GM18511 (cell line): ENCODE results near the gene ST3GAL2.
"Not testable (repeated sequence)": the region's sequence is repeated elsewhere in the genome, so short reads cannot be mapped to it uniquely, and the experiment has no call there.

Experiments
- ATAC-seq: cut with Tn5 transposase; IDR thresholded peaks from one replicate; pipeline ENCODE4 v1.9.1; 2021; ENCODE audit warnings: mild to moderate bottlenecking, moderate library complexity; ENCODE audit not compliant: unreplicated experiment

ST3GAL2 gene

GRCh38 chr16:70349783-70350182 lies 89.1 kb downstream of the ST3GAL2 start:
- no peak for ATAC-seq

GRCh38 chr16:70348991-70349390 lies 89.9 kb downstream of the ST3GAL2 start:
- no peak for ATAC-seq

GRCh38 chr16:70345840-70346239 lies 93.1 kb downstream of the ST3GAL2 start:
- no peak for ATAC-seq

GRCh38 chr16:70342016-70342415 lies 96.9 kb downstream of the ST3GAL2 start:
- ATAC-seq, result no peak

- ATAC-seq, result no peak
Measured at GRCh38 chr16:70341600-70341999, 97.3 kb downstream of the ST3GAL2 start.

- no peak for ATAC-seq
Measured at GRCh38 chr16:70337814-70338213, 101.1 kb downstream of the ST3GAL2 start.

- ATAC-seq, result not testable (repeated sequence)
Measured at GRCh38 chr16:70332728-70333127, 106.2 kb downstream of the ST3GAL2 start.

- no peak for ATAC-seq
Measured at GRCh38 chr16:70331588-70332358, 107.1 kb downstream of the ST3GAL2 start.

- ATAC-seq, result no peak
Measured at GRCh38 chr16:70331091-70331490, 107.8 kb downstream of the ST3GAL2 start.
